Peyer's patch (tissue), 4 donors: Measurements from ENCODE around the gene TUBA3D.

Experiments
- CTCF ChIP-seq, 6 experiments: fragments of 450-650 bp in 4 of 6; fragments of 200-600 bp in 2 of 6; sonication (generic) in 1 of 6; IDR thresholded peaks; one replicate each; pipeline ENCODE4 v1.5.1; 2017 to 2019; ENCODE audit warnings: antibody characterized with exemption in 6 of 6, mild to moderate bottlenecking in 3 of 6, moderate library complexity in 1 of 6
- POLR2A ChIP-seq, 2 donors: fragments of 450-650 bp; IDR thresholded peaks; one replicate each; pipeline ENCODE4 v1.5.1; 2017; ENCODE audit warnings: antibody characterized with exemption in 2 of 2, mild to moderate bottlenecking in 2 of 2, moderate library complexity in 2 of 2

DNA sequence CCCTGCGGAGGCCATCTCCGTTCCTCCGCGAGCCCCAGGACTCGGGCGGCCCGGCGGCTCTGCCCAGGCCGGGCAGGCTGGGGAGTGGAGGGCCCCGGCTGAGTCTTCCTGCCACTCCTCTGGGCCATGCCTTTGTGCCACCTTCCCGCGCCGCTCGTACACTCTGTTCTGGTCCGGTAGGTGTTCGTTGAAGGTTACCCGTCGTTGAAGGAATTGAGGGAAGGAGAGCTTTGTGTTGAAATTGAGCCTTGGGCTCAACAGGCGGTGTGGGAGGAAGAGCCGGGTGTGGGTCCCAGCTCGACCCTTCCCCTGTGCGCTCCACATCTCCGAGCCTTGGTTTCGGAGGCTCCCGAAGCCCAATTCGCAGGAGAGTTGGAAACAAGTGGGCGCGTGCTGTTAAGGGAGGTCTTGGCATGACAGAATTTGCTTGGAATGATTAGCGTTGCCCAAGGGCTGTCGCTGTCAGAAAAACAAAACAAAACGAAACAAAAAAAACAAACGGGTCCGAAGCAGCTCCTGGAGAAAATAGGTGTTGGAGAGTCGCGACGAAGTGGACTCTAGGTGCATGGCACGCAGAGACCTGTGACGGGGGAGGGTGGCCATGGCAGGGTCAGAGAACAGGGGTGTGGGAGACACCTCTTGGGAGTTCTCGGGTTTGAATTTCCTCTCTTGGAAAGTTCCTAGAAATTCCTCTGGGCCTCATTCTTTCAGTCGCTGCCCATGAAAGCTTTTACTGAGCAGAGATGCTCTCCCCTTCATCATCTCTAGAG lies 17.5 kb downstream of the TUBA3D start:
- TF ChIP-seq POLR2A (IDR thresholded peaks at IDR 0.05) = no peak
- no peak for TF ChIP-seq CTCF (IDR thresholded peaks at IDR 0.05)
